ENCODE data around the gene HCRTR1. TPM values are rescaled to one million over a fixed set of nuclear protein-coding genes. Genes with fewer than 3 reads are reported as not detected.

HCRTR1 gene
- polyA plus RNA-seq, 1 donor from 2014 or later = 0.37 TPM

- H3K27ac ChIP-seq (ENCODE audit: low read length) = no peak overlapping the region
- H4K20me1 ChIP-seq (ENCODE audit: insufficient read depth) = no peaks in the 10 kb centered on the region
- H3K9me3 ChIP-seq (ENCODE audit: low read length) = no peaks in the 10 kb centered on the region
These were observed 47.3 kb upstream of the HCRTR1 start for GRCh38 chr1:31570228-31570627.

GRCh38 chr1:31570906-31571305 lies 46.6 kb upstream of the HCRTR1 start:
- Histone ChIP-seq H3K27ac (ENCODE audit: low read length) (no peak overlapping the region), H3K79me2 (replicated peaks; ENCODE audit: insufficient read depth, low read length) (no peaks in the 10 kb centered on the region), H2AFZ (ENCODE audit: low read depth, low read length) (no peak overlapping the region), H3K4me2 (ENCODE audit: low read length) (no peak overlapping the region), H3K9me3 (ENCODE audit: low read length) (no peaks in the 10 kb centered on the region), H3K9me2 (ENCODE audit: insufficient read depth, low read length) (no peaks in the 10 kb centered on the region), H3K36me3 (ENCODE audit: insufficient read depth, low read length) (no peaks in the 10 kb centered on the region), H3K9ac (ENCODE audit: low read length) (no peak overlapping the region), H3K4me3 (ENCODE audit: low read length) (no peak overlapping the region), H4K20me1 (ENCODE audit: insufficient read depth) (no peaks in the 10 kb centered on the region), H3K27me3 (ENCODE audit: insufficient read depth, low read depth, low read length) (no peaks in the 10 kb centered on the region), H3F3A (ENCODE audit: insufficient read depth, low read length, poor library complexity, severe bottlenecking) (no peaks in the 10 kb centered on the region)
- TF ChIP-seq MXI1 (conservative IDR thresholded peaks at IDR 0.05; ENCODE audit: poor library complexity, severe bottlenecking) (no peak), EZH2 (IDR thresholded peaks at IDR 0.05; ENCODE audit: borderline replicate concordance, insufficient read depth, low read length, poor library complexity, severe bottlenecking) (no peak)

More at GRCh38 chr1:31570228-31570627, 47.3 kb upstream of the HCRTR1 start:
- no peaks in the 10 kb centered on the region for H3K9me2 ChIP-seq (ENCODE audit: insufficient read depth, low read length)
- H3K79me2 ChIP-seq (replicated peaks; ENCODE audit: insufficient read depth, low read length) = no peaks in the 10 kb centered on the region
- no peak for TF ChIP-seq SMC3 (conservative IDR thresholded peaks at IDR 0.05; ENCODE audit: poor library complexity)
- no peak for TF ChIP-seq EP300 (conservative IDR thresholded peaks at IDR 0.05; ENCODE audit: poor library complexity, severe bottlenecking)
- TF ChIP-seq MXI1 (conservative IDR thresholded peaks at IDR 0.05; ENCODE audit: poor library complexity, severe bottlenecking) = no peak
- no peak for TF ChIP-seq CTCF (IDR thresholded peaks at IDR 0.05; ENCODE audit: poor library complexity, severe bottlenecking)
- no peak for TF ChIP-seq TAF1 (IDR thresholded peaks at IDR 0.05; ENCODE audit: low read depth)
- TF ChIP-seq REST (IDR thresholded peaks at IDR 0.05; ENCODE audit: borderline replicate concordance) = no peak
- no peak for TF ChIP-seq POLR2AphosphoS5 (IDR thresholded peaks at IDR 0.05)
- no peak for TF ChIP-seq RAD21 (conservative IDR thresholded peaks at IDR 0.05)
- TF ChIP-seq EZH2 (IDR thresholded peaks at IDR 0.05; ENCODE audit: borderline replicate concordance, insufficient read depth, low read length, poor library complexity, severe bottlenecking) = no peak
- H2AFZ ChIP-seq (ENCODE audit: low read depth, low read length) = no peak overlapping the region
- H3F3A ChIP-seq (ENCODE audit: insufficient read depth, low read length, poor library complexity, severe bottlenecking) = no peaks in the 10 kb centered on the region
- no peak overlapping the region for H3K4me3 ChIP-seq (ENCODE audit: low read length)
- no peaks in the 10 kb centered on the region for H3K36me3 ChIP-seq (ENCODE audit: insufficient read depth, low read length)
- H3K9ac ChIP-seq (ENCODE audit: low read length) = no peak overlapping the region
- H3K27me3 ChIP-seq (ENCODE audit: insufficient read depth, low read depth, low read length) = no peaks in the 10 kb centered on the region
- H3K4me2 ChIP-seq (ENCODE audit: low read length) = no peak overlapping the region
